ENCODE results near the gene PRKACB.

DNA sequence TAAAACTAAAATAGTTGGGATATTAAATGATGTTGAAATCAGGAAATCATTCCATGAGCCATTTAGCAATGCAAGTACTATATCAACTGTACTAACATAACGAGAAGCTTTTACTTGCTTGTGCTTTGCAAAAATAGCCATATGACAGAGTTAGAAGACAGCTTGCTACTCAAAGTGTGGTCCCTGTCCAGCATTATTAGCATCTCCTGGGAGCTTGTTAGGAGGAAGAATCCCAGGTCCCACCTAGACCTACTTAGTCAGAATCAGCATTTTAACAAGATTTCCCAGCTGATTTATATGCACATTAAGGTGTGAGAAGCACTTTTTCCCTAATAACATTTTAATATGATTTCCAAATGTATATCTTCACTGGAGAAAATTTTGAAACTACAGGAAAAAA is 4.7 kb downstream of the PRKACB start:
- no peak for TF ChIP-seq ZNF274 (IDR thresholded peaks at IDR 0.05; ENCODE audit: borderline replicate concordance, extremely low read depth, low read length)
- TF ChIP-seq, protein P1, sequence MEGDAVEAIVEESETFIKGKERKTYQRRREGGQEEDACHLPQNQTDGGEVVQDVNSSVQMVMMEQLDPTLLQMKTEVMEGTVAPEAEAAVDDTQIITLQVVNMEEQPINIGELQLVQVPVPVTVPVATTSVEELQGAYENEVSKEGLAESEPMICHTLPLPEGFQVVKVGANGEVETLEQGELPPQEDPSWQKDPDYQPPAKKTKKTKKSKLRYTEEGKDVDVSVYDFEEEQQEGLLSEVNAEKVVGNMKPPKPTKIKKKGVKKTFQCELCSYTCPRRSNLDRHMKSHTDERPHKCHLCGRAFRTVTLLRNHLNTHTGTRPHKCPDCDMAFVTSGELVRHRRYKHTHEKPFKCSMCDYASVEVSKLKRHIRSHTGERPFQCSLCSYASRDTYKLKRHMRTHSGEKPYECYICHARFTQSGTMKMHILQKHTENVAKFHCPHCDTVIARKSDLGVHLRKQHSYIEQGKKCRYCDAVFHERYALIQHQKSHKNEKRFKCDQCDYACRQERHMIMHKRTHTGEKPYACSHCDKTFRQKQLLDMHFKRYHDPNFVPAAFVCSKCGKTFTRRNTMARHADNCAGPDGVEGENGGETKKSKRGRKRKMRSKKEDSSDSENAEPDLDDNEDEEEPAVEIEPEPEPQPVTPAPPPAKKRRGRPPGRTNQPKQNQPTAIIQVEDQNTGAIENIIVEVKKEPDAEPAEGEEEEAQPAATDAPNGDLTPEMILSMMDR (IDR thresholded peaks at IDR 0.05; ENCODE audit: control extremely low read depth in 1 of 3, insufficient read depth in 1 of 3, low read depth in 1 of 3, low read length in 3 of 3), result no peak
- no peak for TF ChIP-seq CBX8 (IDR thresholded peaks at IDR 0.05; ENCODE audit: borderline replicate concordance, low read depth, low read length)
- TF ChIP-seq CEBPB (IDR thresholded peaks at IDR 0.05; ENCODE audit: low read depth, low read length), result no peak
- no peak for TF ChIP-seq POLR2AphosphoS5 (IDR thresholded peaks at IDR 0.05; ENCODE audit: low read depth, low read length)
- no peak for TF ChIP-seq POLR2A (IDR thresholded peaks at IDR 0.05; ENCODE audit: control extremely low read depth in 1 of 2, low read depth in 2 of 2, low read length in 2 of 2)
- TF ChIP-seq RAD21 (IDR thresholded peaks at IDR 0.05 in 1 of 2, conservative IDR thresholded peaks at IDR 0.05 in 1 of 2; ENCODE audit: low read depth in 2 of 2, low read length in 2 of 2), result no peak
- no peak for TF ChIP-seq CHD2 (IDR thresholded peaks at IDR 0.05; ENCODE audit: low read length)
- no peak for TF ChIP-seq JUN (IDR thresholded peaks at IDR 0.05; ENCODE audit: low read depth, low read length)
- no peak for TF ChIP-seq TAF1 (IDR thresholded peaks at IDR 0.05; ENCODE audit: low read depth, low read length)
- no peak for TF ChIP-seq SP1 (IDR thresholded peaks at IDR 0.05; ENCODE audit: low read depth, low read length)

Data from H1 (cell line).